Measurements from ENCODE around the gene L3MBTL4. TPM values are rescaled to one million over a fixed set of nuclear protein-coding genes. Genes with fewer than 3 reads are reported as not detected.

The L3MBTL4 gene
- polyA plus RNA-seq, 1 of the 3 experiments (the other 2 are of a cell fraction) = 0.02 TPM

DNA sequence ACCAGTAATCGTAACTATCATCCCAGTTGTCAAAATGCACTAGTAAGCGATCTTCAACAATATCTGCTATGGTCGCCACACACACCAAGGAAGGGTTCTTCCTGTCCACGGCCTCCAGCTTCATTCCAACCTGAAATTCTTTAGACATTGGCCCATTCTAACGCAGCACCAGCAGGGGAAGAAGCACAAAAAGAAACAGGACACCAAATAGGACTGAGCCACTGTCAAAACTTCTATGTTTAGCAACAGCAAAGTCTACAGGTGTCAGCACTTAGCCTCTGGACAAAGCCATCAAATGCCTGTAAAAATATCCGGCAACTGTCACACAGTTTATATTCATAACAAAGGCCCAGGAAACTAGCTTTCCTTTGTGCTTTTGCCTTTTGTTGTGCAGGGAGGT is 175.0 kb downstream of the L3MBTL4 start:
- no peak for DNase-seq
- TF ChIP-seq POLR2AphosphoS5 (IDR thresholded peaks at IDR 0.05; ENCODE audit: low read depth, low read length) (no peak), SMC3 (IDR thresholded peaks at IDR 0.05; ENCODE audit: low read depth, low read length) (no peak), GABPA (IDR thresholded peaks at IDR 0.05; ENCODE audit: low read depth) (no peak), FOXM1 (IDR thresholded peaks at IDR 0.05; ENCODE audit: low read depth) (no peak), CHD2 (IDR thresholded peaks at IDR 0.05; ENCODE audit: low read length, partially characterized antibody) (no peak), TAF1 (IDR thresholded peaks at IDR 0.05; ENCODE audit: borderline replicate concordance, low read depth, low read length) (no peak), ZBTB33 (IDR thresholded peaks at IDR 0.05; ENCODE audit: borderline replicate concordance, low read depth) (no peak), RXRA (IDR thresholded peaks at IDR 0.05; ENCODE audit: borderline replicate concordance, low read depth) (no peak), TEAD4 (IDR thresholded peaks at IDR 0.05; ENCODE audit: borderline replicate concordance, insufficient read depth) (no peak), FOXJ3 (CRISPR knock-in tag; IDR thresholded peaks at IDR 0.05) (no peak), TCF12 (IDR thresholded peaks at IDR 0.05) (no peak)
- TF ChIP-seq, protein P1, sequence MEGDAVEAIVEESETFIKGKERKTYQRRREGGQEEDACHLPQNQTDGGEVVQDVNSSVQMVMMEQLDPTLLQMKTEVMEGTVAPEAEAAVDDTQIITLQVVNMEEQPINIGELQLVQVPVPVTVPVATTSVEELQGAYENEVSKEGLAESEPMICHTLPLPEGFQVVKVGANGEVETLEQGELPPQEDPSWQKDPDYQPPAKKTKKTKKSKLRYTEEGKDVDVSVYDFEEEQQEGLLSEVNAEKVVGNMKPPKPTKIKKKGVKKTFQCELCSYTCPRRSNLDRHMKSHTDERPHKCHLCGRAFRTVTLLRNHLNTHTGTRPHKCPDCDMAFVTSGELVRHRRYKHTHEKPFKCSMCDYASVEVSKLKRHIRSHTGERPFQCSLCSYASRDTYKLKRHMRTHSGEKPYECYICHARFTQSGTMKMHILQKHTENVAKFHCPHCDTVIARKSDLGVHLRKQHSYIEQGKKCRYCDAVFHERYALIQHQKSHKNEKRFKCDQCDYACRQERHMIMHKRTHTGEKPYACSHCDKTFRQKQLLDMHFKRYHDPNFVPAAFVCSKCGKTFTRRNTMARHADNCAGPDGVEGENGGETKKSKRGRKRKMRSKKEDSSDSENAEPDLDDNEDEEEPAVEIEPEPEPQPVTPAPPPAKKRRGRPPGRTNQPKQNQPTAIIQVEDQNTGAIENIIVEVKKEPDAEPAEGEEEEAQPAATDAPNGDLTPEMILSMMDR (IDR thresholded peaks at IDR 0.05) = no peak
- TF ChIP-seq, protein P2, sequence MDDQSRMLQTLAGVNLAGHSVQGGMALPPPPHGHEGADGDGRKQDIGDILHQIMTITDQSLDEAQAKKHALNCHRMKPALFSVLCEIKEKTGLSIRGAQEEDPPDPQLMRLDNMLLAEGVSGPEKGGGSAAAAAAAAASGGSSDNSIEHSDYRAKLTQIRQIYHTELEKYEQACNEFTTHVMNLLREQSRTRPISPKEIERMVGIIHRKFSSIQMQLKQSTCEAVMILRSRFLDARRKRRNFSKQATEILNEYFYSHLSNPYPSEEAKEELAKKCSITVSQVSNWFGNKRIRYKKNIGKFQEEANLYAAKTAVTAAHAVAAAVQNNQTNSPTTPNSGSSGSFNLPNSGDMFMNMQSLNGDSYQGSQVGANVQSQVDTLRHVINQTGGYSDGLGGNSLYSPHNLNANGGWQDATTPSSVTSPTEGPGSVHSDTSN (IDR thresholded peaks at IDR 0.05) = no peak
- TF ChIP-seq, protein P3, sequence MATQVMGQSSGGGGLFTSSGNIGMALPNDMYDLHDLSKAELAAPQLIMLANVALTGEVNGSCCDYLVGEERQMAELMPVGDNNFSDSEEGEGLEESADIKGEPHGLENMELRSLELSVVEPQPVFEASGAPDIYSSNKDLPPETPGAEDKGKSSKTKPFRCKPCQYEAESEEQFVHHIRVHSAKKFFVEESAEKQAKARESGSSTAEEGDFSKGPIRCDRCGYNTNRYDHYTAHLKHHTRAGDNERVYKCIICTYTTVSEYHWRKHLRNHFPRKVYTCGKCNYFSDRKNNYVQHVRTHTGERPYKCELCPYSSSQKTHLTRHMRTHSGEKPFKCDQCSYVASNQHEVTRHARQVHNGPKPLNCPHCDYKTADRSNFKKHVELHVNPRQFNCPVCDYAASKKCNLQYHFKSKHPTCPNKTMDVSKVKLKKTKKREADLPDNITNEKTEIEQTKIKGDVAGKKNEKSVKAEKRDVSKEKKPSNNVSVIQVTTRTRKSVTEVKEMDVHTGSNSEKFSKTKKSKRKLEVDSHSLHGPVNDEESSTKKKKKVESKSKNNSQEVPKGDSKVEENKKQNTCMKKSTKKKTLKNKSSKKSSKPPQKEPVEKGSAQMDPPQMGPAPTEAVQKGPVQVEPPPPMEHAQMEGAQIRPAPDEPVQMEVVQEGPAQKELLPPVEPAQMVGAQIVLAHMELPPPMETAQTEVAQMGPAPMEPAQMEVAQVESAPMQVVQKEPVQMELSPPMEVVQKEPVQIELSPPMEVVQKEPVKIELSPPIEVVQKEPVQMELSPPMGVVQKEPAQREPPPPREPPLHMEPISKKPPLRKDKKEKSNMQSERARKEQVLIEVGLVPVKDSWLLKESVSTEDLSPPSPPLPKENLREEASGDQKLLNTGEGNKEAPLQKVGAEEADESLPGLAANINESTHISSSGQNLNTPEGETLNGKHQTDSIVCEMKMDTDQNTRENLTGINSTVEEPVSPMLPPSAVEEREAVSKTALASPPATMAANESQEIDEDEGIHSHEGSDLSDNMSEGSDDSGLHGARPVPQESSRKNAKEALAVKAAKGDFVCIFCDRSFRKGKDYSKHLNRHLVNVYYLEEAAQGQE (IDR thresholded peaks at IDR 0.05; ENCODE audit: low read depth, low read length) = no peak
- CTCF ChIA-PET = interaction anchor here (0.9 kb wide), 1 partner anchor 11 kb away, joined by 3 read pairs; no protein-coding TSS in a partner anchor
- POLR2A ChIA-PET = no interaction called here
- Histone ChIP-seq H3K9me2 (no peaks in the 10 kb centered on the region), H3K36me3 (replicated peaks in 1 of 2; ENCODE audit: control insufficient read depth in 1 of 2, insufficient read depth in 2 of 2, low read length in 1 of 2) (no peaks in the 10 kb centered on the region), H3F3A (replicated peaks; ENCODE audit: insufficient read depth) (no peaks in the 10 kb centered on the region), H3K4me1 (ENCODE audit: control insufficient read depth in 1 of 2, insufficient read depth in 2 of 2, low read depth in 1 of 2, low read length in 1 of 2) (no peaks in the 10 kb centered on the region; a peak in 1 of 4 replicates), H3K4me2 (no peak overlapping the region), H3K9ac (no peak overlapping the region), H4K20me1 (ENCODE audit: insufficient read depth) (no peaks in the 10 kb centered on the region), H3K9me3 (no peaks in the 10 kb centered on the region), H2AFZ (ENCODE audit: low read depth) (no peak overlapping the region), H3K4me3 (ENCODE audit: low read depth in 2 of 2, low read length in 1 of 2) (no peak overlapping the region), H3K27me3 (ENCODE audit: insufficient read depth) (no peaks in the 10 kb centered on the region), H3K27ac (ENCODE audit: low read depth in 2 of 2, low read length in 1 of 2) (no peak overlapping the region), H3K79me2 (ENCODE audit: insufficient read depth) (no peaks in the 10 kb centered on the region)
- 59% methylated on average over 6 of the region's 6 CpGs for WGBS (ENCODE audit: low lambda C conversion rate)

Data from SK-N-SH (cell line).